ENCODE results near the gene OR52E1. TPM values are rescaled to one million over a fixed set of nuclear protein-coding genes. Genes with fewer than 3 reads are reported as not detected.

The OR52E1 gene
- total RNA-seq, 1 donor from 2014 or later, result not detected

- Mint-ChIP-seq H3K4me1 (no peaks in the 10 kb centered on the region), H3K27me3 (ENCODE audit: low read depth) (peaks cover 8% of the 10 kb centered on the region), H3K36me3 (no peaks in the 10 kb centered on the region), H3K4me3 (no peak overlapping the region), H3K27ac (no peak overlapping the region), H3K9me3 (peaks cover 7% of the 10 kb centered on the region)
- no peak for TF ChIP-seq CTCF (IDR thresholded peaks at IDR 0.05; ENCODE audit: unreplicated experiment)
- DNase-seq (ENCODE audit: low spot score in 2 of 2, unreplicated experiment in 2 of 2), result no peak
Measured at GRCh38 chr11:5115339-5115738, 46.0 kb downstream of the OR52E1 start.

- no peak overlapping the region for H3K4me3 Mint-ChIP-seq
- peaks cover 7% of the 10 kb centered on the region for H3K9me3 Mint-ChIP-seq
- TF ChIP-seq CTCF (IDR thresholded peaks at IDR 0.05; ENCODE audit: unreplicated experiment), result no peak
- no peaks in the 10 kb centered on the region for H3K4me1 Mint-ChIP-seq
- DNase-seq (ENCODE audit: low spot score in 2 of 2, unreplicated experiment in 2 of 2), result no peak
- H3K27me3 Mint-ChIP-seq (ENCODE audit: low read depth), result peaks cover 12% of the 10 kb centered on the region
- no peaks in the 10 kb centered on the region for H3K36me3 Mint-ChIP-seq
- no peak overlapping the region for H3K27ac Mint-ChIP-seq
Measured at GRCh38 chr11:5117588-5117987, 48.2 kb downstream of the OR52E1 start.

GRCh38 chr11:5118893-5119292 lies 49.5 kb downstream of the OR52E1 start:
- no peak for DNase-seq (ENCODE audit: low spot score in 2 of 2, unreplicated experiment in 2 of 2)
- no peak overlapping the region for H3K4me3 Mint-ChIP-seq
- H3K36me3 Mint-ChIP-seq, result no peaks in the 10 kb centered on the region
- peaks cover 7% of the 10 kb centered on the region for H3K9me3 Mint-ChIP-seq
- peaks cover 18% of the 10 kb centered on the region for H3K27me3 Mint-ChIP-seq (ENCODE audit: low read depth)
- H3K27ac Mint-ChIP-seq, result no peak overlapping the region
- no peaks in the 10 kb centered on the region for H3K4me1 Mint-ChIP-seq
- TF ChIP-seq CTCF (IDR thresholded peaks at IDR 0.05; ENCODE audit: unreplicated experiment), result no peak

Other genes with a start within 250 kb of the OR52E1 start
- gene OR51F2, start 248.3 kb upstream of the OR52E1 start, total RNA-seq, result not detected in 3 replicates
- not detected in 3 replicates for gene OR51S1, start 220.4 kb upstream of the OR52E1 start, total RNA-seq
- gene OR51T1, start 187.7 kb upstream of the OR52E1 start, total RNA-seq, result not detected in 3 replicates
- not detected in 3 replicates for gene OR51A7, start 165.8 kb upstream of the OR52E1 start, total RNA-seq
- gene OR51G2, start 150.2 kb upstream of the OR52E1 start, total RNA-seq, result not detected in 3 replicates
- gene OR51G1, start 145.2 kb upstream of the OR52E1 start, total RNA-seq, result not detected in 3 replicates
- gene OR51A4, start 122.0 kb upstream of the OR52E1 start, total RNA-seq, result not detected in 3 replicates
- gene OR51A2, start 113.9 kb upstream of the OR52E1 start, total RNA-seq, result not detected in 3 replicates
- not detected in 3 replicates for gene OR51L1, start 74.7 kb upstream of the OR52E1 start, total RNA-seq
- gene OR52J3, start 23.0 kb upstream of the OR52E1 start, total RNA-seq, result not detected in 3 replicates
- not detected in 3 replicates for gene OR52E2, start 9.9 kb upstream of the OR52E1 start, total RNA-seq
- not detected in 3 replicates for gene OR52A5, start 68.8 kb downstream of the OR52E1 start, total RNA-seq
- gene OR52A1, start 85.2 kb downstream of the OR52E1 start, total RNA-seq, result 0.02 TPM in 2 of 3 replicates, not detected in the other
- gene OR51V1, start 131.1 kb downstream of the OR52E1 start, total RNA-seq, result not detected in 3 replicates
- not detected in 3 replicates for gene HBB, start 157.5 kb downstream of the OR52E1 start, total RNA-seq
- 1.9 to 3.0 TPM (median 2.6 TPM) in 3 replicates for gene HBD, start 164.9 kb downstream of the OR52E1 start, total RNA-seq
- gene HBG1, start 180.3 kb downstream of the OR52E1 start, total RNA-seq, result not detected in 3 replicates
- 0.38 to 0.54 TPM in 2 of 3 replicates, not detected in the other for gene HBG2, start 185.2 kb downstream of the OR52E1 start, total RNA-seq
- gene HBE1, start 200.4 kb downstream of the OR52E1 start, total RNA-seq, result 0.29 to 0.41 TPM (median 0.34 TPM) in 3 replicates
- gene OR51B4, start 232.4 kb downstream of the OR52E1 start, total RNA-seq, result 0.25 to 0.65 TPM (median 0.47 TPM) in 3 replicates